HepG2 (cell line): ENCODE measurements around the gene GCLM. TPM values are rescaled to one million over a fixed set of nuclear protein-coding genes. Genes with fewer than 3 reads are reported as not detected.

Experiments used
- ARID3A ChIP-seq: IDR thresholded peaks from 2 replicates; pipeline ENCODE4 v1.6.1; 2012; ENCODE audit warnings: low read depth, low read length, improper control_type of control experiment
- E2F1 ChIP-seq: sonication (generic); formaldehyde crosslinking; IDR thresholded peaks from 2 replicates; pipeline ENCODE4 v1.5.0; 2020; ENCODE audit warnings: missing genetic modification reagents
- ELF3 ChIP-seq: IDR thresholded peaks from 2 replicates; pipeline ENCODE4 v1.6.1; 2016; ENCODE audit warnings: missing genetic modification reagents, missing compliant biosample characterization
- ELF4 ChIP-seq: sonication (generic); formaldehyde crosslinking; IDR thresholded peaks from 2 replicates; pipeline ENCODE4 v1.5.0; 2020; ENCODE audit warnings: missing genetic modification reagents, mild to moderate bottlenecking, moderate library complexity, borderline replicate concordance
- FOXA1 ChIP-seq, 2 experiments: fragments of 450-650 bp in 1 of 2; sonication (generic) in 1 of 2; formaldehyde crosslinking in 1 of 2; IDR thresholded peaks; 2 replicates each; pipeline versions ENCODE4 v1.4.0 to v1.6.1; 2016 to 2020; ENCODE audit warnings: missing genetic modification reagents in 1 of 2
- HHEX ChIP-seq: IDR thresholded peaks from 2 replicates; pipeline ENCODE4 v1.6.1; 2016; ENCODE audit warnings: control low read depth
- JDP2 ChIP-seq: sonication (generic); formaldehyde crosslinking; IDR thresholded peaks from 2 replicates; pipeline ENCODE4 v1.8.1; 2022; ENCODE audit warnings: missing genetic modification reagents, borderline replicate concordance
- KDM2A ChIP-seq: sonication (generic); formaldehyde crosslinking; IDR thresholded peaks from 2 replicates; pipeline ENCODE4 v1.4.0; 2020; ENCODE audit warnings: low read depth, missing genetic modification reagents, borderline replicate concordance
- NFE2L1 ChIP-seq: sonication (generic); formaldehyde crosslinking; IDR thresholded peaks from 2 replicates; pipeline ENCODE4 v1.4.0; 2020; ENCODE audit warnings: missing genetic modification reagents, mild to moderate bottlenecking, borderline replicate concordance
- POGK ChIP-seq: sonication (generic); formaldehyde crosslinking; conservative IDR thresholded peaks from 2 replicates; pipeline ENCODE4 v1.8.0; 2022; ENCODE audit warnings: mild to moderate bottlenecking, moderate library complexity, missing genetic modification reagents
- SAP130 ChIP-seq: IDR thresholded peaks from 2 replicates; pipeline ENCODE4 v1.6.1; 2016; ENCODE audit warnings: low read depth
- SNAPC5 ChIP-seq: sonication (generic); formaldehyde crosslinking; IDR thresholded peaks from 2 replicates; pipeline ENCODE4 v1.8.1; 2023; ENCODE audit warnings: mild to moderate bottlenecking, missing genetic modification reagents, borderline replicate concordance
- TEAD3 ChIP-seq: optimal IDR thresholded peaks from 2 replicates; pipeline ENCODE3; 2016; ENCODE audit warnings: borderline replicate concordance
- ZBTB2 ChIP-seq: sonication (generic); formaldehyde crosslinking; IDR thresholded peaks from 2 replicates; pipeline ENCODE4 v1.8.0; 2022; ENCODE audit warnings: low read depth, missing genetic modification reagents
- ZFP36L1 ChIP-seq: sonication (generic); formaldehyde crosslinking; IDR thresholded peaks from 2 replicates; pipeline ENCODE4 v1.8.0; 2022; ENCODE audit warnings: mild to moderate bottlenecking, missing genetic modification reagents, moderate library complexity
- ZGPAT ChIP-seq: IDR thresholded peaks from 2 replicates; pipeline ENCODE4 v1.6.1; 2016; ENCODE audit warnings: mild to moderate bottlenecking
- ZNF121 ChIP-seq: sonication (generic); formaldehyde crosslinking; IDR thresholded peaks from 2 replicates; pipeline ENCODE4 v1.5.0; 2020; ENCODE audit warnings: mild to moderate bottlenecking, missing genetic modification reagents
- ZNF260 ChIP-seq: sonication (generic); formaldehyde crosslinking; IDR thresholded peaks from 2 replicates; pipeline ENCODE4 v1.4.0; 2020; ENCODE audit warnings: missing genetic modification reagents, low read depth, mild to moderate bottlenecking, borderline replicate concordance
- ZNF496 ChIP-seq: sonication (generic); formaldehyde crosslinking; IDR thresholded peaks from 2 replicates; pipeline ENCODE4 v1.8.1; 2023; ENCODE audit warnings: mild to moderate bottlenecking, moderate library complexity, missing genetic modification reagents; ENCODE audit not compliant: insufficient replicate concordance
- ZNF781 ChIP-seq: sonication (generic); formaldehyde crosslinking; IDR thresholded peaks from 2 replicates; pipeline ENCODE4 v1.5.1; 2020; ENCODE audit warnings: borderline replicate concordance, mild to moderate bottlenecking, missing genetic modification reagents; ENCODE audit errors: not compliant biosample characterization
- ZNF792 ChIP-seq: IDR thresholded peaks from 2 replicates; pipeline ENCODE4 v1.6.1; 2016
- ZNF879 ChIP-seq: sonication (generic); formaldehyde crosslinking; IDR thresholded peaks from 2 replicates; pipeline ENCODE4 v1.8.1; 2023; ENCODE audit warnings: missing genetic modification reagents
- polyA plus RNA-seq, 8 experiments: library from polyadenylated mRNA; depleted of rRNA in 3 of 8; stranded (reverse) in 7 of 8; unstranded in 1 of 8; fragments of >200 nt; fragmentation: Illumina TruSeq in 4 of 8; extraction: Trizol in 4 of 8; gene quantifications; 2 replicates each; pipeline versions ENCODE4 v1.2.1 to v1.2.3, GENCODE V29; 2011 to 2016; ENCODE audit warnings: low read depth in 4 of 8, missing spikeins in 1 of 8, mixed read lengths in 1 of 8; ENCODE audit not compliant: insufficient read depth in 1 of 8
- total RNA-seq, 5 experiments: library from RNA; depleted of rRNA; stranded (reverse); fragments of >200 nt; fragmentation: Illumina TruSeq; extraction: Trizol; gene quantifications; 2 replicates each; pipeline ENCODE4 v1.2.3, GENCODE V29; 2016; ENCODE audit warnings: low read depth in 1 of 5

The GCLM gene
- total and polyA plus RNA-seq, 2 of the 13 experiments (the other 11 are each of a cell fraction or from before 2014, with no cell fraction given), result 8.7 to 29.9 TPM

GRCh38 chr1:93844262-93845045 lies 64.8 kb downstream of the GCLM start (continued):
- TF ChIP-seq HHEX (CRISPR knock-in tag) (no peak), POGK (CRISPR knock-in tag) (no peak), TEAD3 (peak; percentile 50), FOXA1 (IDR thresholded peaks at IDR 0.05) (no peak), FOXA1 (CRISPR knock-in tag; IDR thresholded peaks at IDR 0.05) (peak; percentile 42; the same call in 1 of the 2 replicates), ZGPAT (peak; percentile 47; the same call in 1 of the 2 replicates), ZNF496 (no peak), SNAPC5 (CRISPR knock-in tag) (no peak), ARID3A (peak; percentile 37; the same call in 1 of the 2 replicates), ZBTB2 (CRISPR knock-in tag) (no peak), NFE2L1 (CRISPR knock-in tag) (no peak), ELF3 (CRISPR knock-in tag) (peak; percentile 44), SAP130 (CRISPR knock-in tag) (peak; percentile 53; the same call in 1 of the 2 replicates), ELF4 (CRISPR knock-in tag) (no peak), JDP2 (no peak), ZNF792 (CRISPR knock-in tag) (peak; percentile 36; the same call in 1 of the 2 replicates), ZNF879 (no peak), ZNF121 (CRISPR knock-in tag) (no peak), KDM2A (CRISPR knock-in tag) (no peak), ZNF781 (peak; percentile 50), ZFP36L1 (CRISPR knock-in tag) (no peak), E2F1 (CRISPR knock-in tag) (no peak), ZNF260 (CRISPR knock-in tag) (no peak)
